Measurements from ENCODE around the gene ATG9A.

DNA sequence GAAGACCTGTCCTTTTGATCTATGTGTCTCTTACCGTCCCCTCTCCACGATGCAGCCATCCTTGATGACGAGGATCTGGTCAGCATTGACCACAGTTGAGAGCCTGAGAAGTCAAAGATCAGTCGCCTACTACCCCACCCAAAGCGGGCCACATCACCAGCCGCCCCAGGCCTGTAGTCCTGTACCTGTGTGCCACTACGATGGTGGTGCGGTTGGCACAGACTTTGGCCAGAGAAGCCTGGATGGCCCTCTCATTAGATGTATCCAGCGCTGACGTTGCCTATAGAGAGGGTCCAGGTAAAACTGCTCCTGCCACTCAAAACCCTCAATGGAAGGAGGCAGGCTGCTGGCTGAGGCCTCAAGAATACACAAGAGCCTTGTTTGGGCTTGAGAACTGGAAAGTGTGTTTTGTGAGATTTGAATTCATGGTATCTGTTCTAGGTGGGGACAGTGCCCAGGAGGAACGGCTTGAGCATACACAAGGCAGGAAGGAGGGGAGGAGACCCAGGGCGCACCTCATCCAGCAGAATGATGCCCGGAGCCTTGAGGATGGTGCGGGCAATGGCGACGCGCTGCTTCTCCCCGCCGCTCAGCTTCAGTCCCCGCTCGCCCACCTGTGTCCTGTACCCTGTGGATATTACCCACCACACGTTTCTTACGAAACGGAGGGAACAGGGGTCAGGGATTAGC lies 19.1 kb downstream of the ATG9A start:
- TF ChIP-seq, protein P1, sequence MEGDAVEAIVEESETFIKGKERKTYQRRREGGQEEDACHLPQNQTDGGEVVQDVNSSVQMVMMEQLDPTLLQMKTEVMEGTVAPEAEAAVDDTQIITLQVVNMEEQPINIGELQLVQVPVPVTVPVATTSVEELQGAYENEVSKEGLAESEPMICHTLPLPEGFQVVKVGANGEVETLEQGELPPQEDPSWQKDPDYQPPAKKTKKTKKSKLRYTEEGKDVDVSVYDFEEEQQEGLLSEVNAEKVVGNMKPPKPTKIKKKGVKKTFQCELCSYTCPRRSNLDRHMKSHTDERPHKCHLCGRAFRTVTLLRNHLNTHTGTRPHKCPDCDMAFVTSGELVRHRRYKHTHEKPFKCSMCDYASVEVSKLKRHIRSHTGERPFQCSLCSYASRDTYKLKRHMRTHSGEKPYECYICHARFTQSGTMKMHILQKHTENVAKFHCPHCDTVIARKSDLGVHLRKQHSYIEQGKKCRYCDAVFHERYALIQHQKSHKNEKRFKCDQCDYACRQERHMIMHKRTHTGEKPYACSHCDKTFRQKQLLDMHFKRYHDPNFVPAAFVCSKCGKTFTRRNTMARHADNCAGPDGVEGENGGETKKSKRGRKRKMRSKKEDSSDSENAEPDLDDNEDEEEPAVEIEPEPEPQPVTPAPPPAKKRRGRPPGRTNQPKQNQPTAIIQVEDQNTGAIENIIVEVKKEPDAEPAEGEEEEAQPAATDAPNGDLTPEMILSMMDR (IDR thresholded peaks at IDR 0.05; ENCODE audit: low read depth, low read length, poor library complexity, severe bottlenecking): no peak
- TF ChIP-seq EZH2phosphoT487 (IDR thresholded peaks at IDR 0.05; ENCODE audit: borderline replicate concordance, low read length): no peak
